HepG2 (cell line): ENCODE measurements around the gene CORO7. TPM values are rescaled to one million over a fixed set of nuclear protein-coding genes. Genes with fewer than 3 reads are reported as not detected.

Source experiments
- ATF1 ChIP-seq: IDR thresholded peaks from 2 replicates; pipeline ENCODE4 v1.6.1; 2016; ENCODE audit warnings: mild to moderate bottlenecking, control low read depth
- HNF4G ChIP-seq, 2 experiments: sonication (generic) in 1 of 2; formaldehyde crosslinking in 1 of 2; IDR thresholded peaks; 2 replicates each; pipeline versions ENCODE4 v1.4.0 to v1.6.1; 2011 to 2020; ENCODE audit warnings: borderline replicate concordance in 2 of 2, low read depth in 2 of 2, mild to moderate bottlenecking in 2 of 2, low read length in 1 of 2, missing genetic modification reagents in 1 of 2, moderate library complexity in 1 of 2
- HOXA9 ChIP-seq: sonication (generic); formaldehyde crosslinking; IDR thresholded peaks from 2 replicates; pipeline ENCODE4 v1.8.1; 2022; ENCODE audit warnings: missing genetic modification reagents, mild to moderate bottlenecking, moderate library complexity, borderline replicate concordance
- MAF1 ChIP-seq: sonication (generic); formaldehyde crosslinking; IDR thresholded peaks from 2 replicates; pipeline ENCODE4 v1.5.0; 2020; ENCODE audit warnings: missing genetic modification reagents, borderline replicate concordance
- NCOA1 ChIP-seq: sonication (generic); formaldehyde crosslinking; IDR thresholded peaks from 2 replicates; pipeline ENCODE4 v1.9.0; 2021; ENCODE audit warnings: missing genetic modification reagents
- NFATC3 ChIP-seq: sonication (generic); formaldehyde crosslinking; IDR thresholded peaks from 2 replicates; pipeline ENCODE4 v1.5.1; 2020; ENCODE audit warnings: mild to moderate bottlenecking, missing genetic modification reagents
- SRSF4 ChIP-seq: fragments of 200-400 bp; formaldehyde crosslinking; IDR thresholded peaks from one replicate; pipeline ENCODE4 v1.6.1; 2018; ENCODE audit warnings: mild to moderate bottlenecking, low read depth, low read length, moderate library complexity; ENCODE audit not compliant: poor library complexity, severe bottlenecking
- TMF1 ChIP-seq: sonication (generic); formaldehyde crosslinking; IDR thresholded peaks from 2 replicates; pipeline ENCODE4 v1.8.1; 2022; ENCODE audit warnings: low read depth, missing genetic modification reagents
- ZNF136 ChIP-seq: sonication (generic); formaldehyde crosslinking; IDR thresholded peaks from 2 replicates; pipeline ENCODE4 v1.8.1; 2022; ENCODE audit warnings: low read depth, mild to moderate bottlenecking, moderate library complexity, missing genetic modification reagents
- ZNF224 ChIP-seq: sonication (generic); formaldehyde crosslinking; IDR thresholded peaks from 2 replicates; pipeline ENCODE4 v1.5.0; 2020; ENCODE audit warnings: mild to moderate bottlenecking, missing genetic modification reagents
- ZNF350 ChIP-seq: sonication (generic); formaldehyde crosslinking; IDR thresholded peaks from 2 replicates; pipeline ENCODE4 v1.4.0; 2020; ENCODE audit warnings: mild to moderate bottlenecking, low read depth, missing genetic modification reagents, borderline replicate concordance
- ZNF564 ChIP-seq: sonication (generic); formaldehyde crosslinking; IDR thresholded peaks from 2 replicates; pipeline ENCODE4 v1.8.1; 2023; ENCODE audit warnings: mild to moderate bottlenecking, missing genetic modification reagents
- polyA plus RNA-seq, 8 experiments: library from polyadenylated mRNA; depleted of rRNA in 3 of 8; stranded (reverse) in 7 of 8; unstranded in 1 of 8; fragments of >200 nt; fragmentation: Illumina TruSeq in 4 of 8; extraction: Trizol in 4 of 8; gene quantifications; 2 replicates each; pipeline versions ENCODE4 v1.2.1 to v1.2.3, GENCODE V29; 2011 to 2016; ENCODE audit warnings: low read depth in 4 of 8, missing spikeins in 1 of 8, mixed read lengths in 1 of 8; ENCODE audit not compliant: insufficient read depth in 1 of 8
- total RNA-seq, 5 experiments: library from RNA; depleted of rRNA; stranded (reverse); fragments of >200 nt; fragmentation: Illumina TruSeq; extraction: Trizol; gene quantifications; 2 replicates each; pipeline ENCODE4 v1.2.3, GENCODE V29; 2016; ENCODE audit warnings: low read depth in 1 of 5
- TF ChIP-seq, protein P1 (sequence below): sonication (generic); formaldehyde crosslinking; IDR thresholded peaks from 2 replicates; pipeline ENCODE4 v1.4.0; 2020; ENCODE audit warnings: missing genetic modification reagents, borderline replicate concordance
- TF ChIP-seq, protein P2 (sequence below): sonication (generic); formaldehyde crosslinking; IDR thresholded peaks from 2 replicates; pipeline ENCODE4 v1.5.0; 2020; ENCODE audit warnings: missing genetic modification reagents, mild to moderate bottlenecking, borderline replicate concordance
- TF ChIP-seq, protein P3 (sequence below): IDR thresholded peaks from 2 replicates; pipeline ENCODE4 v1.4.0; 2020; ENCODE audit warnings: mild to moderate bottlenecking, missing genetic modification reagents
- TF ChIP-seq, protein P4 (sequence below): sonication (generic); formaldehyde crosslinking; IDR thresholded peaks from 2 replicates; pipeline ENCODE4 v1.4.0; 2020; ENCODE audit warnings: missing genetic modification reagents
- TF ChIP-seq, protein P5 (sequence below): sonication (generic); formaldehyde crosslinking; IDR thresholded peaks from 2 replicates; pipeline ENCODE4 v1.5.0; 2020; ENCODE audit warnings: missing genetic modification reagents

The CORO7 gene
- total and polyA plus RNA-seq, 2 of the 13 experiments (the other 11 are each of a cell fraction or from before 2014, with no cell fraction given) = 9.9 to 14.3 TPM

DNA sequence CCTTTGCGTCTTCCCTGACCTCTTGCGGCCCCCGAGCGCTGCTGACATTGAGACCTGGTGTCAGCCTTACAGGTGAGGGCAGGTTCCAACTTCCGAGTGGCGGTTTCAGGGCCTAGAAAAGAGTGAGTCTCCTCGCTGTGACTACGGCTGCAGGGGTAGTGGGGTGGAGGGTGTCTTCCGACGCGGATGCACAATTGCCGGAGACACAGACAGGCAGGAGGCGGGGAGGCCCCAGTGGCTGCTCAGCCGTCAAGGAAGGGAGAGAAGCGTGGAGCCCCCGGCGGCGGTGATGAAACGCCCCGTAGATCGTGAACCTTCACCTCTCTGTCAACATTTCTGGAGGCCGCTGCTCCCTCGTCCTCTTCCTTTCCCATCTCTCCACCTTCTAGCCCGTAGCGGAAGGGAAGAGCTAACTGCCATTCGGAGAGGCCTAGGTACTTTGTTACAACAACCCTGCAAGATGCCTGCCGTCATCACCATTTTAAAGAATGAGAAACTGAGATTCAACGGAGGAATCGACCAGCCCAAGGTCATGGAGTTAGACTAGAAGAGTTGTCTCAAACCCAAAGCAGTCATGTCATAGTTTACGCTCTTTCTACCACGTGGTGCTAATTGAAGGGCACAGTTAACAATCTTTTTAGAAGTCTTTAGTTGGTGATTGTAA, 9.8 kb upstream of the CORO7 start (continued):
- no peak for TF ChIP-seq SRSF4
- TF ChIP-seq, protein P1, sequence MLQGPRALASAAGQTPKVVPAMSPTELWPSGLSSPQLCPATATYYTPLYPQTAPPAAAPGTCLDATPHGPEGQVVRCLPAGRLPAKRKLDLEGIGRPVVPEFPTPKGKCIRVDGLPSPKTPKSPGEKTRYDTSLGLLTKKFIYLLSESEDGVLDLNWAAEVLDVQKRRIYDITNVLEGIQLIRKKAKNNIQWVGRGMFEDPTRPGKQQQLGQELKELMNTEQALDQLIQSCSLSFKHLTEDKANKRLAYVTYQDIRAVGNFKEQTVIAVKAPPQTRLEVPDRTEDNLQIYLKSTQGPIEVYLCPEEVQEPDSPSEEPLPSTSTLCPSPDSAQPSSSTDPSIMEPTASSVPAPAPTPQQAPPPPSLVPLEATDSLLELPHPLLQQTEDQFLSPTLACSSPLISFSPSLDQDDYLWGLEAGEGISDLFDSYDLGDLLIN (CRISPR knock-in tag) = 0 out of 2 replicates have a peak, but pooled peaks have one; percentile 19
- peak; percentile 79; the same call in 1 of the 2 replicates for TF ChIP-seq TMF1 (CRISPR knock-in tag)
- TF ChIP-seq NFATC3 (CRISPR knock-in tag) = 0 out of 2 replicates have a peak, but pooled peaks have one; percentile 4
- no peak for TF ChIP-seq ATF1
- peak; percentile 58; the same call in 1 of the 2 replicates for TF ChIP-seq HNF4G (IDR thresholded peaks at IDR 0.05; ENCODE audit: borderline replicate concordance, low read depth, low read length)
- no peak for TF ChIP-seq HNF4G (CRISPR knock-in tag; IDR thresholded peaks at IDR 0.05; ENCODE audit: borderline replicate concordance, low read depth)
- 0 out of 2 replicates have a peak, but pooled peaks have one; percentile 24 for TF ChIP-seq ZNF136 (CRISPR knock-in tag)
- no peak for TF ChIP-seq MAF1
- no peak for TF ChIP-seq ZNF564 (CRISPR knock-in tag)
- TF ChIP-seq, protein P2, sequence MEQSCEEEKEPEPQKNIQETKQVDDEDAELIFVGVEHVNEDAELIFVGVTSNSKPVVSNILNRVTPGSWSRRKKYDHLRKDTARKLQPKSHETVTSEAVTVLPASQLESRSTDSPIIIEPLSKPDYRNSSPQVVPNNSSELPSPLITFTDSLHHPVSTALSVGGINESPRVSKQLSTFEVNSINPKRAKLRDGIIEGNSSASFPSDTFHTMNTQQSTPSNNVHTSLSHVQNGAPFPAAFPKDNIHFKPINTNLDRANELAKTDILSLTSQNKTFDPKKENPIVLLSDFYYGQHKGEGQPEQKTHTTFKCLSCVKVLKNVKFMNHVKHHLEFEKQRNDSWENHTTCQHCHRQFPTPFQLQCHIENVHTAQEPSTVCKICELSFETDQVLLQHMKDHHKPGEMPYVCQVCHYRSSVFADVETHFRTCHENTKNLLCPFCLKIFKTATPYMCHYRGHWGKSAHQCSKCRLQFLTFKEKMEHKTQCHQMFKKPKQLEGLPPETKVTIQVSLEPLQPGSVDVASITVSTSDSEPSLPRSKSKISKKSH (CRISPR knock-in tag) = peak; percentile 66; the same call in 1 of the 2 replicates
- TF ChIP-seq HOXA9 (CRISPR knock-in tag) = no peak
- TF ChIP-seq, protein P3, sequence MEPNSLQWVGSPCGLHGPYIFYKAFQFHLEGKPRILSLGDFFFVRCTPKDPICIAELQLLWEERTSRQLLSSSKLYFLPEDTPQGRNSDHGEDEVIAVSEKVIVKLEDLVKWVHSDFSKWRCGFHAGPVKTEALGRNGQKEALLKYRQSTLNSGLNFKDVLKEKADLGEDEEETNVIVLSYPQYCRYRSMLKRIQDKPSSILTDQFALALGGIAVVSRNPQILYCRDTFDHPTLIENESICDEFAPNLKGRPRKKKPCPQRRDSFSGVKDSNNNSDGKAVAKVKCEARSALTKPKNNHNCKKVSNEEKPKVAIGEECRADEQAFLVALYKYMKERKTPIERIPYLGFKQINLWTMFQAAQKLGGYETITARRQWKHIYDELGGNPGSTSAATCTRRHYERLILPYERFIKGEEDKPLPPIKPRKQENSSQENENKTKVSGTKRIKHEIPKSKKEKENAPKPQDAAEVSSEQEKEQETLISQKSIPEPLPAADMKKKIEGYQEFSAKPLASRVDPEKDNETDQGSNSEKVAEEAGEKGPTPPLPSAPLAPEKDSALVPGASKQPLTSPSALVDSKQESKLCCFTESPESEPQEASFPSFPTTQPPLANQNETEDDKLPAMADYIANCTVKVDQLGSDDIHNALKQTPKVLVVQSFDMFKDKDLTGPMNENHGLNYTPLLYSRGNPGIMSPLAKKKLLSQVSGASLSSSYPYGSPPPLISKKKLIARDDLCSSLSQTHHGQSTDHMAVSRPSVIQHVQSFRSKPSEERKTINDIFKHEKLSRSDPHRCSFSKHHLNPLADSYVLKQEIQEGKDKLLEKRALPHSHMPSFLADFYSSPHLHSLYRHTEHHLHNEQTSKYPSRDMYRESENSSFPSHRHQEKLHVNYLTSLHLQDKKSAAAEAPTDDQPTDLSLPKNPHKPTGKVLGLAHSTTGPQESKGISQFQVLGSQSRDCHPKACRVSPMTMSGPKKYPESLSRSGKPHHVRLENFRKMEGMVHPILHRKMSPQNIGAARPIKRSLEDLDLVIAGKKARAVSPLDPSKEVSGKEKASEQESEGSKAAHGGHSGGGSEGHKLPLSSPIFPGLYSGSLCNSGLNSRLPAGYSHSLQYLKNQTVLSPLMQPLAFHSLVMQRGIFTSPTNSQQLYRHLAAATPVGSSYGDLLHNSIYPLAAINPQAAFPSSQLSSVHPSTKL (CRISPR knock-in tag) = peak; percentile 72
- TF ChIP-seq, protein P4, sequence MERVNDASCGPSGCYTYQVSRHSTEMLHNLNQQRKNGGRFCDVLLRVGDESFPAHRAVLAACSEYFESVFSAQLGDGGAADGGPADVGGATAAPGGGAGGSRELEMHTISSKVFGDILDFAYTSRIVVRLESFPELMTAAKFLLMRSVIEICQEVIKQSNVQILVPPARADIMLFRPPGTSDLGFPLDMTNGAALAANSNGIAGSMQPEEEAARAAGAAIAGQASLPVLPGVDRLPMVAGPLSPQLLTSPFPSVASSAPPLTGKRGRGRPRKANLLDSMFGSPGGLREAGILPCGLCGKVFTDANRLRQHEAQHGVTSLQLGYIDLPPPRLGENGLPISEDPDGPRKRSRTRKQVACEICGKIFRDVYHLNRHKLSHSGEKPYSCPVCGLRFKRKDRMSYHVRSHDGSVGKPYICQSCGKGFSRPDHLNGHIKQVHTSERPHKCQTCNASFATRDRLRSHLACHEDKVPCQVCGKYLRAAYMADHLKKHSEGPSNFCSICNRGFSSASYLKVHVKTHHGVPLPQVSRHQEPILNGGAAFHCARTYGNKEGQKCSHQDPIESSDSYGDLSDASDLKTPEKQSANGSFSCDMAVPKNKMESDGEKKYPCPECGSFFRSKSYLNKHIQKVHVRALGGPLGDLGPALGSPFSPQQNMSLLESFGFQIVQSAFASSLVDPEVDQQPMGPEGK (CRISPR knock-in tag) = peak; percentile 82
- no peak for TF ChIP-seq ZNF224 (CRISPR knock-in tag)
- TF ChIP-seq, protein P5, sequence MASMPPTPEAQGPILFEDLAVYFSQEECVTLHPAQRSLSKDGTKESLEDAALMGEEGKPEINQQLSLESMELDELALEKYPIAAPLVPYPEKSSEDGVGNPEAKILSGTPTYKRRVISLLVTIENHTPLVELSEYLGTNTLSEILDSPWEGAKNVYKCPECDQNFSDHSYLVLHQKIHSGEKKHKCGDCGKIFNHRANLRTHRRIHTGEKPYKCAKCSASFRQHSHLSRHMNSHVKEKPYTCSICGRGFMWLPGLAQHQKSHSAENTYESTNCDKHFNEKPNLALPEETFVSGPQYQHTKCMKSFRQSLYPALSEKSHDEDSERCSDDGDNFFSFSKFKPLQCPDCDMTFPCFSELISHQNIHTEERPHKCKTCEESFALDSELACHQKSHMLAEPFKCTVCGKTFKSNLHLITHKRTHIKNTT (CRISPR knock-in tag) = no peak
- TF ChIP-seq ZNF350 = peak; percentile 79; the same call in 1 of the 2 replicates
- TF ChIP-seq NCOA1 = peak; percentile 54; the same call in 1 of the 2 replicates
